ENCODE data around the gene GRIK2.

DNA sequence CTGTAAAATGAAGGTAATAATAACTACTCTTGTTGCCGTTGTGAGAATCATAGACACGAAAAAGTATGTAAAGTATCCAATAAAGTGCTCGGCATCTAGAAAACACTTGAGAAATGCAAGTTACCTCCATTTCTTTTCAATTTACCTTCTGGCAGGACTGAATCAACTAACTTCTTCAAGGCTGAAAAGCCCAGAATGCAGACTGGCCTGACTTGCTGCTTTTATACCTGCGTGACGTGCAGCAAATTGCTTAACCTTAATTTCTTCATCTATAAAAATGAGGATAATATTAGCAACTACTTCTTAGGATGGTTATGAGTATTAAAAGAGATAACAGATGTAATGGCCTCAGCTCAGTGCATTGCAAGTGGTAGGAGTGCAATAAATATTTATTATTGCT, 39.6 kb downstream of the GRIK2 start:
- TF ChIP-seq CTCF (IDR thresholded peaks at IDR 0.05) (no peak), ZFX (IDR thresholded peaks at IDR 0.05; ENCODE audit: borderline replicate concordance) (no peak)
